BJ (cell line): ENCODE results near the gene NKAIN2. TPM values are rescaled to one million over a fixed set of nuclear protein-coding genes. Genes with fewer than 3 reads are reported as not detected.

Source experiments
- CTCF ChIA-PET: fragments of 350-600 bp; formaldehyde crosslinking; extraction: SDS; loops from one replicate; lab custom pipeline; 2021; ENCODE audit warnings: antibody characterized with exemption, inconsistent platforms; lab: Yijun Ruan, JAX
- POLR2A ChIA-PET: fragments of 300-600 bp; sonication (Branson Sonifier 250); formaldehyde crosslinking; extraction: SDS; loops from one replicate; lab custom pipeline; 2021; ENCODE audit warnings: antibody characterized with exemption; lab: Charles Lee
- DNase-seq: peaks from one replicate; pipeline ENCODE4 v3.0.0-alpha.2; 2011; ENCODE audit warnings: low read depth
- H3K27me3 ChIP-seq: 2 replicates; pipeline ENCODE4 v1.6.0; 2011; ENCODE audit warnings: low read length; ENCODE audit not compliant: control insufficient read depth, insufficient read depth
- H3K36me3 ChIP-seq: 2 replicates; pipeline ENCODE4 v1.5.1; 2011; ENCODE audit warnings: low read length; ENCODE audit not compliant: control insufficient read depth, insufficient read depth
- H3K4me3 ChIP-seq: 2 replicates; pipeline ENCODE4 v1.5.1; 2011; ENCODE audit warnings: low read depth, mild to moderate bottlenecking, control low read depth, low read length
- CTCF ChIP-seq: IDR thresholded peaks from 2 replicates; pipeline ENCODE4 v1.5.1; 2011; ENCODE audit warnings: low read depth, mild to moderate bottlenecking, control low read depth, inconsistent platforms, low read length, moderate library complexity; ENCODE audit not compliant: insufficient read depth
- polyA plus RNA-seq: library from polyadenylated mRNA; depleted of rRNA; stranded (reverse); fragments of >200 nt; gene quantifications from 2 replicates; pipeline ENCODE4 v1.2.3, GENCODE V29; 2011

Gene NKAIN2
- polyA plus RNA-seq, 1 experiment: not detected

GRCh38 chr6:123810948-123811347, 7.3 kb downstream of the NKAIN2 start:
- Histone ChIP-seq H3K4me3 (no peak overlapping the region), H3K27me3 (no peaks in the 10 kb centered on the region), H3K36me3 (no peaks in the 10 kb centered on the region)
- TF ChIP-seq CTCF: no peak
- no peak for DNase-seq
- CTCF ChIA-PET: interaction anchor here (1.4 kb wide), 1 partner anchor 8 kb away, joined by 5 read pairs; no protein-coding TSS in a partner anchor
- POLR2A ChIA-PET: no interaction called here

GRCh38 chr6:123811378-123811777, 7.7 kb downstream of the NKAIN2 start:
- POLR2A ChIA-PET: no interaction called here
- TF ChIP-seq CTCF: no peak
- CTCF ChIA-PET: interaction anchor here (1.4 kb wide), 1 partner anchor 9 kb away, joined by 5 read pairs; no protein-coding TSS in a partner anchor
- Histone ChIP-seq H3K4me3 (no peak overlapping the region), H3K27me3 (no peaks in the 10 kb centered on the region), H3K36me3 (no peaks in the 10 kb centered on the region)
- DNase-seq: no peak

- H3K36me3 ChIP-seq: no peaks in the 10 kb centered on the region
- TF ChIP-seq CTCF: no peak
- ChIA-PET CTCF (no interaction called here), POLR2A (no interaction called here)
- H3K4me3 ChIP-seq: no peak overlapping the region
- DNase-seq: no peak
- H3K27me3 ChIP-seq: no peaks in the 10 kb centered on the region
These were observed 9.0 kb downstream of the NKAIN2 start for GRCh38 chr6:123812621-123813020.

- Histone ChIP-seq H3K4me3 (no peak overlapping the region), H3K27me3 (no peaks in the 10 kb centered on the region), H3K36me3 (no peaks in the 10 kb centered on the region)
- POLR2A ChIA-PET: no interaction called here
- no peak for TF ChIP-seq CTCF
- CTCF ChIA-PET: no interaction called here
- DNase-seq: no peak
These were observed 17.4 kb downstream of the NKAIN2 start for GRCh38 chr6:123821112-123821511.

- CTCF ChIA-PET: interaction anchor here (1.2 kb wide), 1 partner anchor 27 kb away, joined by 4 read pairs; no protein-coding TSS in a partner anchor
- POLR2A ChIA-PET: no interaction called here
- Histone ChIP-seq H3K4me3 (no peak overlapping the region), H3K27me3 (no peaks in the 10 kb centered on the region), H3K36me3 (no peaks in the 10 kb centered on the region)
- no peak for DNase-seq
- TF ChIP-seq CTCF: no peak
These were observed 25.8 kb downstream of the NKAIN2 start for GRCh38 chr6:123829302-123829953.
